ENCODE measurements around the gene ITGAX.
A peak's percentile ranks its signal among the peaks of the same experiment; 100 is the strongest.
"Not testable (repeated sequence)": the region's sequence is repeated elsewhere in the genome, so short reads cannot be mapped to it uniquely, and the experiment has no call there.

Gene ITGAX

GRCh38 chr16:31410082-31410481, 55.1 kb downstream of the ITGAX start:
- no peak for DNase-seq (ENCODE audit: low read depth)

DNA sequence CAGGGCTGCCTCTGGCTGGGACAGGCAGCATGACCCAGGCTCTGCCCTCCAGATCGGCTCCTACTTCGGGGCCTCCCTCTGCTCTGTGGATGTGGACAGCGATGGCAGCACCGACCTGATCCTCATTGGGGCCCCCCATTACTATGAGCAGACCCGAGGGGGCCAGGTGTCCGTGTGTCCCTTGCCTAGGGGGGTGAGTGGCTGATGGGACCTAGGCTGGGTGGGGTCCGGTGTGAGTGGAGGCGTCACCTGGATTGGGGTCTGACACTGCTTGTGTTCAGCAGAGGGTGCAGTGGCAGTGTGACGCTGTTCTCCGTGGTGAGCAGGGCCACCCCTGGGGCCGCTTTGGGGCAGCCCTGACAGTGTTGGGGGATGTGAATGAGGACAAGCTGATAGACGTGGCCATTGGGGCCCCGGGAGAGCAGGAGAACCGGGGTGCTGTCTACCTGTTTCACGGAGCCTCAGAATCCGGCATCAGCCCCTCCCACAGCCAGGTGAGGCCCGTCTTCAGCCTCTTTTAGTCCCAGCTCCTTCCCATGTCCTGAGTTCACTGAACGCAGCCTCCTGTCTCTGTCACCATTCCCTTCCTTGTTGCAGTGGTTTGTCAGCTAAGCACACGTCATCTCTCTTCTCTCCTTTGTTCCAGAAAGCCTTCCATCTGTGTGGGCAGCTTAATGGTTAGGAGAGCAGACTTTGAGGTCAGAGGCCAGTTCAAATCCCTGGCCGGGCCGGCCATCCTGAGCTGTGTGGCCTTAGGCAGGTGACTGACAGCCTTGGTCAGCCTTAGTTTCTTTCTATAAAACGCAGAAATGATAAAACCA, 56.3 kb downstream of the ITGAX start:
- DNase-seq (ENCODE audit: low read depth), result no peak

DNA sequence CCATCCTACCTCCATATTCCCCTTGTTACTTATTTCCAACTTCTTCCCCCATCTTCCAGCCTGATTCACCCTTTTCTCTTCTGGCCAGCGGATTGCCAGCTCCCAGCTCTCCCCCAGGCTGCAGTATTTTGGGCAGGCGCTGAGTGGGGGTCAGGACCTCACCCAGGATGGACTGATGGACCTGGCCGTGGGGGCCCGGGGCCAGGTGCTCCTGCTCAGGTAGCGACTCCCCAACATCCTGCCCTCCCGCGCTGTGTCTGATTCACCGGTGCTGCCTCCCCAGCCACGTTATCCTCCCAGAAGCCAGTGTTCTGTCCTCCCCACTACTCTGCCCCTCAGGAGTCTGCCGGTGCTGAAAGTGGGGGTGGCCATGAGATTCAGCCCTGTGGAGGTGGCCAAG, 57.8 kb downstream of the ITGAX start:
- DNase-seq (ENCODE audit: low read depth), result no peak

DNA sequence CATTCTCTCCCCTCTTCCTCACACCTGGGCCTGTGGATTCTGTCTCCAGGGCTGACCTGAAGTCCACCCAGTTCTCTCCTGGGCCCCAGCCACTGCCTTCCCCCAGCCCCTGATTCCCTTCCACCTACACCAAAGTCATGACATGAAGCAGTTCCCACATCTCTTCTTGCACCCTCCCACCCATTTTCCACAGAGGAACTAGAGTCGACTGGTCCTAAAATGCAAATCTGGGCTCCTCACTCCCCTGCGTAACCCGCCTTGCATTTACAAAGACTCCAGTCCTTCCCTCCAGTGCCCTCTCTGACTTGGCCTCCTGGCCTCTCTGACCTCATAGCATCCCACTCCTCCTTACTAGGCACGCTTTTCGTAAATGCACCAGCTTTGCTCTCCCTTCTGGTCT, 58.4 kb downstream of the ITGAX start:
- DNase-seq (ENCODE audit: low read depth), result no peak

GRCh38 chr16:31413943-31414342, 59.0 kb downstream of the ITGAX start:
- no peak for DNase-seq (ENCODE audit: low read depth)

GRCh38 chr16:31414706-31415105, 59.7 kb downstream of the ITGAX start:
- no peak for DNase-seq (ENCODE audit: low read depth)

DNA sequence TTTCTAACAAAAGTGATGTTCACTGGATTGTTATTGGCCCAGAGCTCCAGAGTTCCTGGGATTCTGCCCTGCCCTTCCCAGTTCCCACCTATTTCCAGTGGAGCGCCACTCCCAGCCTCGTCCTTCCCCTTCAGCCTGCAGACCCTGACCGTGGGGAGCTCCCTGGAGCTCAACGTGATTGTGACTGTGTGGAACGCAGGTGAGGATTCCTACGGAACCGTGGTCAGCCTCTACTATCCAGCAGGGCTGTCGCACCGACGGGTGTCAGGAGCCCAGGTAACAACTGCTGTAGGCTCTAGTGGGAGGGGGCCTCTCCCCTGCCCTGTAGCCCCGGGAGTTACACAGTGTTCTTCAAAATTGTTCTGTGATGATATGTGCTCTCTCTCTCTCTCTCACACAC, 61.4 kb downstream of the ITGAX start:
- no peak for DNase-seq (ENCODE audit: low read depth)

- not testable (repeated sequence) for DNase-seq (ENCODE audit: low read depth)
These were observed 62.1 kb downstream of the ITGAX start for GRCh38 chr16:31417036-31417435.

DNA sequence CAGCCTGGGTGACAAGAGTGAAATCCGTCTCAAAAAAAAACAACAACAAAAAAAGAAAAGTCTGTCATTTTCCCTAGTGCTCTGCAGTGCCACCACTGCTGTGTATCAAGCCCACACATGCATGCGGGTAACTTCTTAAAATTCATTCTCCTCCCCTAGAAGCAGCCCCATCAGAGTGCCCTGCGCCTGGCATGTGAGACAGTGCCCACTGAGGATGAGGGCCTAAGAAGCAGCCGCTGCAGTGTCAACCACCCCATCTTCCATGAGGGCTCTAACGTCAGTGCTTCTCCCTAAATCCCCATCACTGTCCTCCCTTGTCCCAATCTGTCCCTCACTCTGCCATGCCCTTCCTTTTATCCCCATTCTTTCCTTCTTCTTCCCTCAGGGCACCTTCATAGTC, 62.9 kb downstream of the ITGAX start:
- DNase-seq (ENCODE audit: low read depth), result no peak

DNA sequence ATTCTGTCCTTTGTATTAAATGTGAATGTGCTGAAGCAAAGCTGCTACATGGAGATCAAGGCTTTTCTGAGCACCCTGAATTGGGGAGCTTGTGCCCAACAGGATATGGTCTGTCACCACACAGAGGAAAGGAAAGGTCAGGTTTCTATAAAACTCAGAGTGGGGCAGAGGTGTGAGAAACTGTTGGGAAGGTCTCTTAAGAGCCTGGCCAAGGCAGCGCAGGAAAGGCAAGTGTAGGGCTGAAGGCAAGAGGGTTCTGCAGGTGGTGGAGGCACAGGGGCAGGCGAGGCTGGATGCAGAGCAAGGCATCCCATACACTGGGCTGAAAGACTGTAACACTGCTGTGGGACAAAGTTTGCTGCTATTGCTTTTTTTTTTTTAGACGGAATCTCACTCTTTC, 65.1 kb downstream of the ITGAX start:
- no peak for DNase-seq (ENCODE audit: low read depth)

- DNase-seq (ENCODE audit: low read depth), result peak; percentile 55
These were observed 66.6 kb downstream of the ITGAX start for GRCh38 chr16:31421587-31421986.

DNA sequence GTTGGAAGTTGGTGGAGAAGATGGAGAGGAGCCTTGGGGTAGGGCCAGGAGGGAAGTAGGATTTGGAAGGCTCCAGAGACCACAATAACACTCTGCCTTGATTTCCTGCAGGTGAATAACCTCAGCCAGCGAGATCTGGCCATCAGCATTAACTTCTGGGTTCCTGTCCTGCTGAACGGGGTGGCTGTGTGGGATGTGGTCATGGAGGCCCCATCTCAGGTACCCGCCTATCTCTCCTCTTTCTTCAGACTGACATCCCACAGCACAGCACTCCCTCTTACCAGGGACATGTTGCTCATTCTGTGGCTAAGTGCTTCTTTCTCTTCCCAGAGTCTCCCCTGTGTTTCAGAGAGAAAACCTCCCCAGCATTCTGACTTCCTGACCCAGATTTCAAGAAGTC, 68.3 kb downstream of the ITGAX start:
- DNase-seq (ENCODE audit: low read depth), result no peak

- no peak for DNase-seq (ENCODE audit: low read depth)
These were observed 68.8 kb downstream of the ITGAX start for GRCh38 chr16:31423801-31424200.

- DNase-seq (ENCODE audit: low read depth), result peak; percentile 61
These were observed 72.7 kb downstream of the ITGAX start for GRCh38 chr16:31427441-31428278.

- DNase-seq (ENCODE audit: low read depth), result no peak
These were observed 73.3 kb downstream of the ITGAX start, which contains the start of gene COX6A2 for GRCh38 chr16:31428279-31428597. Gene COX6A2, minus strand, starts transcription at chr16:31428360. Its CDS starts 35 bp downstream, at chr16:31428325.

- no peak for DNase-seq (ENCODE audit: low read depth)
These were observed 73.8 kb downstream of the ITGAX start for GRCh38 chr16:31428638-31429247.

DNA sequence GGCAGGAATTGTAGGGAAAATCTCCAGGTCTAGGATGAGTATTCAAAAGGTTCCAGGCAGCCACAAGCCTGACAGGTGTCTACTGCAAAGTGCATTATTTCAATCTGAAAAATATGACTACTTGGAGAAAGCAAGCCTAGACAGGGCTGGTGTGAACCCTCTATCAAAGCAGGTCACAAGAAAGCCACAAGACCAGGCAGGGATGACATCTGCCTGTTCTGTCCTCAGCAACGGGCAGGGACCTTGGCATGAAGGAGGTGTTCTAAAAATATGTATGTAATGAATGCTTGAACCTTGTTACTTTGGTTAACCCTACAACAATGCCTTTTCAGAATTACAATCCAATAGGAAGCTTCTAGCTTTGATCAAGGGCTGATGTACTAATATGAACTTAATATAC, 74.3 kb downstream of the ITGAX start:
- no peak for DNase-seq (ENCODE audit: low read depth)

DNA sequence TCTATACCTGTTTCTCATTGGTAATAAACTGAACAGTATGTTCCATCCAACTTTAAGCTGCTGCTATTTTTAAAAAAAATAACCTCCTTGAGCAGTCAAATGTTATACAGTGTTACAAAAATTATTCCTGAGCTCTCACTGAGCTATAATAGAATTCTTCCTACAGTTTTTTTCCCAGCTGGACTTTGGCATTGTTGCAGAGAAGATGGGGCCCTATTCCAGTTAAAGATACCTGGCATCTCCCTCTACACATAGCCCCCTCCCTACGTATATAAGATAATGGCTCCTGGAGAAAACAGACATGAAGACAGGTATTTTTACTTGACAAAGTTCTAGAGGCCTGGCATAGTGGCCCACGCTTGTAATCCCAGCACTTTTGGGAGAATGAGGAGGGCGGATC, 74.8 kb downstream of the ITGAX start:
- DNase-seq (ENCODE audit: low read depth), result no peak

DNA sequence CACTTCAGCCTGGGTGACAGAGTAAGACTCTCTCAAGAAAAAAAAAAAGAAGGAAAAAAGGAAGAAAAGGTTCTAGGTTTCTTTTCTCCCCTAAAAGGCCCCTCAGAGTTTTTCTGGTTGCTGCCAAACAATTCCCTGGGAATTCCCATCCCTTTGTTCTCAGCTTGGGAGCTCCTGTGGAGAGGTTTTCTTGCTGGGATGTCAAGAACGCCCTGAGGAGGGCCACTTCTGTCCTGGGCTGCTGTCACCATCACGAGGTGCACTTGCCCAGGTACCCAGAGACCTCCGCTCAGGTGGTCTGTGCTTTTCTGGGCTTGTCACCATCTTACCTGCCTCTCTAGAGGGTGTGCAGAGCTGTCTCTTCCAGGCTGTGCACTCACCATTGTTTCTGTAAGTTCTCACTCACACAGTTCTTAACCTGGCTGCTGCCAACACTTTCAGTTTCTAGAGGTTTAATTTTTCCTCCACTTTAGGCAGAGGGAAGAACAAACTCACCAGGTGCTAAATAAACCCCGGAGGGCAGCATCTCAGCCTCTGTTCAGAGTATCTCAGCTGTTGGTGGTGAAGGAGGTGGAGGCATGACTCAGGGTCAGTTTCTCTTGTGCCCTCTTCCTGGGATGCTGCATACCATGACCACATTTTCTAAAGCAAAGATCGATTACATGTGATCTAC, 75.5 kb downstream of the ITGAX start:
- DNase-seq (ENCODE audit: low read depth), result no peak
